Heart left ventricle (tissue), 16 donors: Measurements from ENCODE around the gene FGD4. TPM values are rescaled to one million over a fixed set of nuclear protein-coding genes. Genes with fewer than 3 reads are reported as not detected.

ENCODE experiments used
- ATAC-seq, 4 donors: fragments of 200-7000 bp; cut with Tn5 transposase; one replicate each; pipeline ENCODE4 v1.9.1; 2020 to 2022; ENCODE audit warnings: moderate library complexity in 4 of 4, mild to moderate bottlenecking in 3 of 4, moderate number of reproducible peaks in 1 of 4
- DNase-seq, 5 donors: peaks; one replicate each; pipeline ENCODE4 v3.0.0-alpha.2; 2020
- H3K27ac ChIP-seq, 12 donors: fragments of 200-600 bp; sonication (generic) in 4 of 12; one replicate each; pipeline versions ENCODE4 v1.5.0 to v1.8.0; 2016 to 2022; ENCODE audit warnings: mild to moderate bottlenecking in 2 of 12
- H3K27me3 ChIP-seq, 9 donors: fragments of 200-600 bp; sonication (generic) in 2 of 9; one replicate each; pipeline versions ENCODE4 v1.5.1 to v1.8.0; 2016 to 2022; ENCODE audit warnings: mild to moderate bottlenecking in 3 of 9
- H3K36me3 ChIP-seq, 9 donors: fragments of 200-600 bp; sonication (generic) in 2 of 9; one replicate each; pipeline versions ENCODE4 v1.5.0 to v1.8.0; 2018 to 2022; ENCODE audit warnings: mild to moderate bottlenecking in 2 of 9
- H3K4me1 ChIP-seq, 12 donors: fragments of 200-600 bp; sonication (generic) in 4 of 12; one replicate each; pipeline versions ENCODE4 v1.5.0 to v1.8.0; 2016 to 2022; ENCODE audit warnings: mild to moderate bottlenecking in 3 of 12
- H3K4me3 ChIP-seq, 12 donors: fragments of 200-600 bp; sonication (generic) in 4 of 12; one replicate each; pipeline versions ENCODE4 v1.5.0 to v1.8.0; 2017 to 2022; ENCODE audit warnings: mild to moderate bottlenecking in 9 of 12, moderate library complexity in 4 of 12
- H3K9me3 ChIP-seq, 12 donors: fragments of 200-600 bp; sonication (generic) in 4 of 12; one replicate each; pipeline versions ENCODE4 v1.5.0 to v1.8.0; 2016 to 2022; ENCODE audit warnings: mild to moderate bottlenecking in 1 of 12
- CTCF ChIP-seq, 12 donors: fragments of 200-600 bp; sonication (generic) in 4 of 12; IDR thresholded peaks; one replicate each; pipeline versions ENCODE4 v1.5.0 to v1.8.0; 2018 to 2022; ENCODE audit warnings: antibody characterized with exemption in 12 of 12, mild to moderate bottlenecking in 5 of 12
- POLR2A ChIP-seq, 2 donors: fragments of 450-650 bp; IDR thresholded peaks; one replicate each; pipeline ENCODE4 v1.6.1; 2017; ENCODE audit warnings: antibody characterized with exemption in 2 of 2, mild to moderate bottlenecking in 2 of 2, moderate library complexity in 2 of 2
- WGBS, 4 donors: extraction: QIAGEN DNeasy Blood & Tissue Kit in 2 of 4; methylation state at CpG; one replicate each; pipeline versions ENCODE4 v1.1.5 to v1.1.7; 2013 to 2018; 5-methylcytosine and 5-hydroxymethylcytosine counted together
- intact Hi-C, 10 donors: fragments of 100-400 bp; cut with DNase I; formaldehyde crosslinking; loops; one replicate each; pipeline versions ENCODE4 v1.11.1 to v1.14.2; 2022
- polyA plus RNA-seq, 2 donors: library from polyadenylated mRNA; stranded (reverse); fragments of 200-250 nt; gene quantifications; one replicate each; pipeline ENCODE4 v1.2.3, GENCODE V29; 2013
- total RNA-seq, 9 donors: library from RNA; depleted of rRNA in 2 of 9; stranded (reverse); fragments of >200 nt in 2 of 9; fragmentation: NEBNext Ultra II Directional in 3 of 9; extraction: Animal tissue kit (Norgen Biotek cat#: 25700) in 3 of 9; gene quantifications; one replicate each; pipeline versions ENCODE4 v1.1.0 to v1.2.4, GENCODE V29; 2016 to 2023
- donor health status: ischemic (EF 13 %, LVEDD 7.1; RV severe dilation, severe dysfunction).
- donor health status: healthy with polysubstance abuse.
- donor health status: DM: no; HTN: yes; CAD: no.
- donor health status: DM: no; HTN: no; CAD: no.
- donor health status: ischemic (EF 25% LVEDD 6.9; RV normal size, moderate dysfunction).
- donor health status: ischemic (EF 25% LVEDD 5.7; RV mildly dilated, moderate dysfunction).
- donor health status: healthy.
- donor health status: DM: yes; HTN: yes; CAD: no.
- donor health status: ischemic (EF 35%, LVEDD 5.7; RV mildly dilated, moderate dysfunction).
- donor health status: nonischemic (EF 11% LVEDD 7.7; RV severe dilation, severe dysfunction).
- donor health status: DM: yes; HTN: yes; CAD: no.
- donor health status: PGD.
- donor health status: ischemic (EF 29% LVEDD 5.4; RV normal size, mild dysfunction).
- donor health status: nonischemic (EF 23%, LVEDD 6.1; RV moderate dilation, normal function).

The FGD4 gene
- total and polyA plus RNA-seq, 11 donors = 4.5 to 36.8 (median 28.2) TPM

- peak overlapping the region in 3 of 12 donors; percentile 1 to 12 (median 3) for H3K4me3 ChIP-seq
- TF ChIP-seq CTCF (IDR thresholded peaks at IDR 0.05) (no peak), POLR2A (IDR thresholded peaks at IDR 0.05) (no peak)
- ATAC-seq (no peak), DNase-seq (no peak)
- intact Hi-C loops = loop anchor here in 1 of 10 donors (10.0 kb wide), 1 partner anchor 77 kb away; no protein-coding TSS in a partner anchor
- H3K4me1 ChIP-seq = peaks cover 11 to 82% (median 57%) of the 10 kb centered on the region in 12 donors
- H3K27me3 ChIP-seq = no peaks in the 10 kb centered on the region
- H3K27ac ChIP-seq = peak overlapping the region in 11 of 12 donors; percentile 5 to 68 (median 44)
- 23 to 42% (median 37%) methylated on average over 3 of the region's 3 CpGs for WGBS, 4 donors
- H3K36me3 ChIP-seq = no peaks in the 10 kb centered on the region
- no peaks in the 10 kb centered on the region for H3K9me3 ChIP-seq
Observed at GRCh38 chr12:32541754-32542374, 142.5 kb downstream of the FGD4 start.

DNA sequence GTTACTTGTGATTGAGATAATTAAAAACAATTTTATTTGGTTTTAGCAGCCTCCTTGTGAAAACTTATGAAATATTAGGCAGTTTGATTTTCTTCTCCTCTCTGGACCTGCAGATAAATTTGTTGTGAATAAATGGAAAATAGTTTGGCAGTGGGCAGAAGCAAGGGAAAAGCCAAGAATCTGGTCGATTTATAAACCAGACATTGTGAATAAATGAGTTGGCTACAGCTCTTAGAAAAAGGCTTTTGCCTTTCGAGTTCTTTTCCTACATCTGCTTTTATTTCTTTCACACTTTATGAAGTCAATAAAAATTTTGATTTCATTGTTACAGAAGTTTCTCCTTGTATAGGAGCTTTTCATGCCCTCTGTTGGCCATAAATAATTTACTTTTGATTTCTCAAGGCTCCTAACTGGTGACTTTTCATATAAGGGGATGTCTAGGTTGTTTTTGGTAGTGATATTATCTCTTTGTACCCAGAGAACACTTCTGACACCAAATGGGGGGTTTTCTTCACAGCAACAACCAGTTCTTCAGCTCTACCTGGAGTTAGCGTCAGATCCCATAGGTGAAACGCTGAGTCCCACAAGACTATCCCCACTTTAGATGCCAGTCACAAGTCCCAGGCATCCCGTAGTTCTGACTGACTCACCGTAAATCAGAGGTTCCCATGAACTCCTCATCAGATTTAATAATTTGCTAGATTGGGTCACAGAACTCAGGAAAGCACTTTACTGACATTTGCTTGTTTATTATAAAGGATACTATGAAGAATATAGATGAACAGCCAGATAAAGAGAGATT lies 143.3 kb downstream of the FGD4 start:
- no peaks in the 10 kb centered on the region for H3K9me3 ChIP-seq
- no peak for DNase-seq
- H3K27ac ChIP-seq = peak overlapping the region in 11 of 12 donors; percentile 0 to 68 (median 44)
- H3K36me3 ChIP-seq = no peaks in the 10 kb centered on the region
- no peak for TF ChIP-seq POLR2A (IDR thresholded peaks at IDR 0.05)
- TF ChIP-seq CTCF (IDR thresholded peaks at IDR 0.05) = peak in 2 of 12 donors; percentile 16 to 26
- intact Hi-C loops = loop anchor here in 1 of 10 donors (10.0 kb wide), 1 partner anchor 78 kb away; no protein-coding TSS in a partner anchor
- no peaks in the 10 kb centered on the region for H3K27me3 ChIP-seq
- H3K4me1 ChIP-seq = peaks cover 11 to 84% (median 54%) of the 10 kb centered on the region in 12 donors
- WGBS, 4 donors = 70 to 81% (median 76%) methylated on average over 6 of the region's 6 CpGs
- peak overlapping the region in 3 of 12 donors; percentile 1 to 12 (median 3) for H3K4me3 ChIP-seq
- no peak for ATAC-seq

- peak overlapping the region in 1 of 12 donors; percentile 48 for H3K27ac ChIP-seq
- H3K4me1 ChIP-seq = peaks cover 20 to 93% (median 73%) of the 10 kb centered on the region in 12 donors
- no peaks in the 10 kb centered on the region for H3K27me3 ChIP-seq
- DNase-seq = no peak
- no peak for ATAC-seq
- no peaks in the 10 kb centered on the region for H3K9me3 ChIP-seq
- H3K36me3 ChIP-seq = no peaks in the 10 kb centered on the region
- TF ChIP-seq POLR2A (IDR thresholded peaks at IDR 0.05) (no peak), CTCF (IDR thresholded peaks at IDR 0.05) (no peak)
- no peak overlapping the region for H3K4me3 ChIP-seq
- intact Hi-C loops = loop anchor here in 3 of 10 donors (5.0 to 10.0 kb wide), 3 partner anchors 38 to 88 kb away; no protein-coding TSS in a partner anchor
- 54 to 69% (median 61%) methylated on average over 2 of the region's 2 CpGs for WGBS, 4 donors
Observed at GRCh38 chr12:32544893-32545292, 145.5 kb downstream of the FGD4 start.
